OCI-LY7 (cell line): ENCODE results near the gene CPS1. TPM values are rescaled to one million over a fixed set of nuclear protein-coding genes. Genes with fewer than 3 reads are reported as not detected.

ENCODE experiments used
- BruUV-seq: library from RNA; stranded (reverse); fragments of 400-500 nt; replicated peaks from 2 replicates; lab custom pipeline; 2021; lab: Mats Ljungman, UMichigan
- CTCF ChIA-PET: fragments of 300-600 bp; sonication (Branson Sonifier 250); formaldehyde crosslinking; loops from one replicate; lab custom pipeline; 2022; ENCODE audit warnings: antibody characterized with exemption; ENCODE audit not compliant: unreplicated experiment; lab: Charles Lee
- POLR2A ChIA-PET: fragments of 300-600 bp; sonication (Branson Sonifier 250); formaldehyde crosslinking; loops from one replicate; lab custom pipeline; 2022; ENCODE audit warnings: antibody characterized with exemption; lab: Charles Lee
- DNase-seq: peaks from one replicate; pipeline ENCODE4 v3.0.0-alpha.2; 2015; ENCODE audit warnings: low spot score
- H2AFZ ChIP-seq: fragments of 200-600 bp; sonication (generic), shearing (Covaris generic); 2 replicates; pipeline ENCODE4 v1.6.1; 2014; ENCODE audit warnings: mild to moderate bottlenecking, antibody characterized with exemption, low read length, moderate library complexity
- H3K27ac ChIP-seq: fragments of 200-600 bp; sonication (generic); 2 replicates; pipeline ENCODE4 v1.5.1; 2014; ENCODE audit warnings: mixed run types, low read depth, mild to moderate bottlenecking, moderate library complexity, low read length, inconsistent platforms; ENCODE audit not compliant: poor library complexity, severe bottlenecking
- H3K36me3 ChIP-seq: fragments of 200-600 bp; sonication (generic); 2 replicates; pipeline ENCODE4 v1.6.1; 2014; ENCODE audit warnings: mild to moderate bottlenecking, antibody characterized with exemption, low read length, moderate library complexity, mixed read lengths; ENCODE audit not compliant: insufficient read depth
- H3K4me1 ChIP-seq: fragments of 200-600 bp; sonication (generic); 2 replicates; pipeline ENCODE4 v1.5.1; 2014; ENCODE audit warnings: mild to moderate bottlenecking, low read length; ENCODE audit not compliant: insufficient read depth, poor library complexity, severe bottlenecking
- H3K4me2 ChIP-seq: fragments of 200-600 bp; sonication (generic); 2 replicates; pipeline ENCODE4 v1.6.1; 2014; ENCODE audit warnings: mild to moderate bottlenecking, low read length
- H3K4me3 ChIP-seq: fragments of 200-600 bp; sonication (generic); 2 replicates; pipeline ENCODE4 v1.5.1; 2014; ENCODE audit warnings: mild to moderate bottlenecking, low read depth, low read length; ENCODE audit not compliant: poor library complexity, severe bottlenecking
- H3K79me2 ChIP-seq: fragments of 200-600 bp; sonication (generic); 2 replicates; pipeline ENCODE4 v1.6.1; 2016; ENCODE audit warnings: low read depth, mild to moderate bottlenecking, low read length, moderate library complexity, mixed read lengths; ENCODE audit not compliant: insufficient read depth
- H3K9me2 ChIP-seq: fragments of 200-600 bp; sonication (generic); 2 replicates; pipeline ENCODE4 v1.6.1; 2016; ENCODE audit warnings: mild to moderate bottlenecking, low read length, mixed read lengths; ENCODE audit not compliant: insufficient read depth
- H3K9me3 ChIP-seq: fragments of 200-600 bp; sonication (generic); 2 replicates; pipeline ENCODE4 v1.6.1; 2014; ENCODE audit warnings: mild to moderate bottlenecking, mixed run types, low read length, mixed read lengths
- H4K20me1 ChIP-seq: fragments of 200-600 bp; sonication (generic); 2 replicates; pipeline ENCODE4 v1.6.1; 2014; ENCODE audit warnings: mild to moderate bottlenecking, antibody characterized with exemption, low read length, moderate library complexity, mixed read lengths; ENCODE audit not compliant: insufficient read depth
- EZH2phosphoT487 ChIP-seq: fragments of 200-600 bp; sonication (generic); IDR thresholded peaks from 2 replicates; pipeline ENCODE4 v1.6.1; 2018; ENCODE audit warnings: low read depth, borderline replicate concordance, mild to moderate bottlenecking, mixed run types, antibody characterized with exemption, low read length, moderate library complexity, mixed read lengths
- intact Hi-C: fragments of 100-400 bp; cut with micrococcal nuclease; formaldehyde crosslinking; loops from one replicate; pipeline ENCODE4 v1.10.0; 2022; ENCODE audit not compliant: unreplicated experiment
- total RNA-seq, 2 experiments: library from RNA; depleted of rRNA in 1 of 2; stranded (reverse); fragments of >200 nt in 1 of 2; shearing (Covaris generic) in 1 of 2; gene quantifications; 2 replicates each; pipeline ENCODE4 v1.2.3, GENCODE V29; 2014 to 2022
- TF ChIP-seq, protein P1 (sequence below): fragments of 200-600 bp; sonication (generic); conservative IDR thresholded peaks from 2 replicates; pipeline ENCODE4 v1.5.1; 2014; ENCODE audit warnings: mild to moderate bottlenecking, antibody characterized with exemption, low read length, moderate library complexity, mixed read lengths

The CPS1 gene
- total RNA-seq, 2 experiments from 2014 or later: 0.06 to 0.27 TPM

DNA sequence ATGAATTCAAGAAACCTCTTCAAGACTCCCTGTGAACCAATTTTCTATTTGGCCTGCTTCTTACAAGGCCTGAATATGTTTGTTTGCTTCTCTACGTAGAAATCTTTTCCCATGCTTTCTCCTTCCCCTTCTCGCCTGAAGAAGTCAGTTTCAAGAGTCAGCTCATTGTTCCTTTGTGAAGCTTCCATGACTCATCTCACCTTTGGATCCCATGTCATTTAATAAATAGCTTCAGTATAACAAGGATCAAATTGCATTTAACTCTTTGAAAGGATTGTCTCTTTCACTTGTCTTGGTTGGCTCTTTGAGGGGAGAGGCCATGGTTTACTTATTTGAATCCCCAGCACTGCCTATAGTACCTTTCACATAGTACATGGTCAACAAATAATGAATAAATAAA is 28.4 kb downstream of the CPS1 start:
- H3K79me2 ChIP-seq: no peaks in the 10 kb centered on the region

DNA sequence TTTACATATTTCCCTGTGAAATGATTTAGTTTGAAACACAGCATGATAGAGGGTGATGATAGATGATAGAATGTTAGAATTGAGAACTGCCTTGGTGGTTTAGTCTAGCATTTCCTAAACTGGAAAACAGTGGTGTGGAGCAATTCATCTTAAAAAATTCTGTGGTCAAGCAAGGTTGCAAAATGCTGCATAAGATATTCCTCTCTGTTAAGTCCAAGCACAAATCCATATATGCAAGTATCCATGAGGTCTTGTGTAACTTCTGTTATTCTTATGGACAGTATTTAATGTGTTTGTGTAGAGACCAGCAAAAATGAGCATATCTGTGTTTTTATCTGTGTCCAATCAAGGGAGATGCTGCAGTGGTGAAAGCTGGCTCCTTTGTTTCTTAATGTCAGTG is 30.0 kb downstream of the CPS1 start:
- BruUV-seq: no TSS peak

More for the DNA sequence above, 28.4 kb downstream of the CPS1 start:
- no TSS peak for BruUV-seq
- no peak for TF ChIP-seq EZH2phosphoT487
- TF ChIP-seq, protein P1, sequence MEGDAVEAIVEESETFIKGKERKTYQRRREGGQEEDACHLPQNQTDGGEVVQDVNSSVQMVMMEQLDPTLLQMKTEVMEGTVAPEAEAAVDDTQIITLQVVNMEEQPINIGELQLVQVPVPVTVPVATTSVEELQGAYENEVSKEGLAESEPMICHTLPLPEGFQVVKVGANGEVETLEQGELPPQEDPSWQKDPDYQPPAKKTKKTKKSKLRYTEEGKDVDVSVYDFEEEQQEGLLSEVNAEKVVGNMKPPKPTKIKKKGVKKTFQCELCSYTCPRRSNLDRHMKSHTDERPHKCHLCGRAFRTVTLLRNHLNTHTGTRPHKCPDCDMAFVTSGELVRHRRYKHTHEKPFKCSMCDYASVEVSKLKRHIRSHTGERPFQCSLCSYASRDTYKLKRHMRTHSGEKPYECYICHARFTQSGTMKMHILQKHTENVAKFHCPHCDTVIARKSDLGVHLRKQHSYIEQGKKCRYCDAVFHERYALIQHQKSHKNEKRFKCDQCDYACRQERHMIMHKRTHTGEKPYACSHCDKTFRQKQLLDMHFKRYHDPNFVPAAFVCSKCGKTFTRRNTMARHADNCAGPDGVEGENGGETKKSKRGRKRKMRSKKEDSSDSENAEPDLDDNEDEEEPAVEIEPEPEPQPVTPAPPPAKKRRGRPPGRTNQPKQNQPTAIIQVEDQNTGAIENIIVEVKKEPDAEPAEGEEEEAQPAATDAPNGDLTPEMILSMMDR: no peak
- Histone ChIP-seq H3K4me1 (no peaks in the 10 kb centered on the region), H4K20me1 (no peaks in the 10 kb centered on the region), H2AFZ (no peak overlapping the region), H3K4me2 (no peak overlapping the region), H3K9me3 (no peaks in the 10 kb centered on the region), H3K27ac (no peak overlapping the region), H3K36me3 (no peaks in the 10 kb centered on the region), H3K9me2 (no peaks in the 10 kb centered on the region), H3K4me3 (no peak overlapping the region)
- CTCF ChIA-PET: no interaction called here
- POLR2A ChIA-PET: interaction anchor here (0.7 kb wide), 1 partner anchor 9 kb away, joined by 3 read pairs; no protein-coding TSS in a partner anchor
- no peak for DNase-seq
- intact Hi-C loops: no loop called here

DNA sequence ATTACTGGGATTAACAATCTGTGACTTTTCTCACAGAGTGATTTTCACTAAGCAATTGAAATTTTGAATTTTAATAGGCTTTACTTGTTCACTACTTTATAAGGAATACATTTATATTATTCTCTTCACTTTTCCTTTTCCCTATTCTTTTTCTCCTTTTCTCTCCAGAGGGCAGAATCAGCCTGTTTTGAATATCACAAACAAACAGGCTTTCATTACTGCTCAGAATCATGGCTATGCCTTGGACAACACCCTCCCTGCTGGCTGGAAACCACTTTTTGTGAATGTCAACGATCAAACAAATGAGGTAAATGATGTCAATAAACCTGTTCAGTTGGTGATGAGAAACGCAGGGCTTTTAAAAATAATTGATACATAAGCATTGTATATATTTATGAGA is 35.3 kb downstream of the CPS1 start:
- Histone ChIP-seq H3K9me2 (no peaks in the 10 kb centered on the region), H3K4me2 (no peak overlapping the region), H3K4me3 (no peak overlapping the region), H3K79me2 (no peaks in the 10 kb centered on the region), H3K27ac (no peak overlapping the region), H4K20me1 (no peaks in the 10 kb centered on the region), H2AFZ (no peak overlapping the region), H3K36me3 (no peaks in the 10 kb centered on the region), H3K9me3 (no peaks in the 10 kb centered on the region), H3K4me1 (no peaks in the 10 kb centered on the region)
- ChIA-PET POLR2A (interaction anchor here (0.6 to 1.0 kb wide), 2 partner anchors 17 to 65 kb away, joined by 3 read pairs; no protein-coding TSS in a partner anchor), CTCF (no interaction called here)
- no TSS peak for BruUV-seq
- TF ChIP-seq, protein P1: no peak
- TF ChIP-seq EZH2phosphoT487: no peak
- intact Hi-C loops: no loop called here
- no peak for DNase-seq

More for the DNA sequence above, 30.0 kb downstream of the CPS1 start:
- H3K79me2 ChIP-seq: no peaks in the 10 kb centered on the region
- ChIA-PET POLR2A (no interaction called here), CTCF (no interaction called here)
- H3K27ac ChIP-seq: no peak overlapping the region
- intact Hi-C loops: no loop called here
- H3K4me2 ChIP-seq: no peak overlapping the region
- no peak overlapping the region for H2AFZ ChIP-seq
- H3K4me3 ChIP-seq: no peak overlapping the region
- TF ChIP-seq, protein P1: no peak
- TF ChIP-seq EZH2phosphoT487: no peak
- H4K20me1 ChIP-seq: no peaks in the 10 kb centered on the region
- no peaks in the 10 kb centered on the region for H3K4me1 ChIP-seq
- no peaks in the 10 kb centered on the region for H3K36me3 ChIP-seq
- no peaks in the 10 kb centered on the region for H3K9me2 ChIP-seq
- DNase-seq: no peak
- no peaks in the 10 kb centered on the region for H3K9me3 ChIP-seq
